Myocyte (in vitro differentiated cells): ENCODE results near the gene DBNL. TPM values are rescaled to one million over a fixed set of nuclear protein-coding genes. Genes with fewer than 3 reads are reported as not detected.

Experiments used
- DNase-seq: peaks from one replicate; pipeline ENCODE4 v3.0.0-alpha.2; 2012; ENCODE audit warnings: low read depth
- total RNA-seq: library from RNA; depleted of rRNA; stranded (reverse); fragments of >200 nt; gene quantifications from 2 replicates; pipeline ENCODE4 v1.2.3, GENCODE V29; 2014

Gene DBNL
- total RNA-seq, 1 donor from 2014 or later: 112 TPM

- DNase-seq: no peak
Measured at GRCh38 chr7:44060948-44061644, 16.6 kb downstream of the DBNL start.

GRCh38 chr7:44061645-44062179, 17.2 kb downstream of the DBNL start:
- DNase-seq: no peak

GRCh38 chr7:44062180-44062902, 17.8 kb downstream of the DBNL start:
- no peak for DNase-seq

- peak; percentile 89 for DNase-seq
Measured at GRCh38 chr7:44062903-44063295, 18.4 kb downstream of the DBNL start.

GRCh38 chr7:44063547-44063893, 19.0 kb downstream of the DBNL start:
- DNase-seq: no peak

- no peak for DNase-seq
Measured at GRCh38 chr7:44063894-44064651, 19.6 kb downstream of the DBNL start.

GRCh38 chr7:44064791-44065430, 20.4 kb downstream of the DBNL start:
- no peak for DNase-seq

GRCh38 chr7:44065431-44066110, 21.1 kb downstream of the DBNL start, which contains the start of gene PGAM2:
Gene PGAM2 (minus strand): TSS chr7:44065567. CDS start chr7:44065529, 38 bp downstream.
- peak; percentile 97 for DNase-seq

- DNase-seq: no peak
Measured at GRCh38 chr7:44066111-44066460, 21.6 kb downstream of the DBNL start.

GRCh38 chr7:44066494-44067063, 22.1 kb downstream of the DBNL start:
- no peak for DNase-seq

- DNase-seq: no peak
Measured at GRCh38 chr7:44067064-44067951, 22.8 kb downstream of the DBNL start.

- DNase-seq: no peak
Measured at GRCh38 chr7:44068054-44068453, 23.6 kb downstream of the DBNL start.

GRCh38 chr7:44071726-44072363, 27.3 kb downstream of the DBNL start:
- DNase-seq: no peak

- DNase-seq: peak; percentile 95
Measured at GRCh38 chr7:44072364-44073231, 28.1 kb downstream of the DBNL start.

GRCh38 chr7:44073664-44074348, 29.3 kb downstream of the DBNL start:
- peak; percentile 59 for DNase-seq

- DNase-seq: no peak
Measured at GRCh38 chr7:44074349-44074695, 29.8 kb downstream of the DBNL start.

- no peak for DNase-seq
Measured at GRCh38 chr7:44075296-44076075, 31.0 kb downstream of the DBNL start.
